ENCODE data around the gene BABAM2.
"Not testable (repeated sequence)": the region's sequence is repeated elsewhere in the genome, so short reads cannot be mapped to it uniquely, and the experiment has no call there.

Gene BABAM2

DNA sequence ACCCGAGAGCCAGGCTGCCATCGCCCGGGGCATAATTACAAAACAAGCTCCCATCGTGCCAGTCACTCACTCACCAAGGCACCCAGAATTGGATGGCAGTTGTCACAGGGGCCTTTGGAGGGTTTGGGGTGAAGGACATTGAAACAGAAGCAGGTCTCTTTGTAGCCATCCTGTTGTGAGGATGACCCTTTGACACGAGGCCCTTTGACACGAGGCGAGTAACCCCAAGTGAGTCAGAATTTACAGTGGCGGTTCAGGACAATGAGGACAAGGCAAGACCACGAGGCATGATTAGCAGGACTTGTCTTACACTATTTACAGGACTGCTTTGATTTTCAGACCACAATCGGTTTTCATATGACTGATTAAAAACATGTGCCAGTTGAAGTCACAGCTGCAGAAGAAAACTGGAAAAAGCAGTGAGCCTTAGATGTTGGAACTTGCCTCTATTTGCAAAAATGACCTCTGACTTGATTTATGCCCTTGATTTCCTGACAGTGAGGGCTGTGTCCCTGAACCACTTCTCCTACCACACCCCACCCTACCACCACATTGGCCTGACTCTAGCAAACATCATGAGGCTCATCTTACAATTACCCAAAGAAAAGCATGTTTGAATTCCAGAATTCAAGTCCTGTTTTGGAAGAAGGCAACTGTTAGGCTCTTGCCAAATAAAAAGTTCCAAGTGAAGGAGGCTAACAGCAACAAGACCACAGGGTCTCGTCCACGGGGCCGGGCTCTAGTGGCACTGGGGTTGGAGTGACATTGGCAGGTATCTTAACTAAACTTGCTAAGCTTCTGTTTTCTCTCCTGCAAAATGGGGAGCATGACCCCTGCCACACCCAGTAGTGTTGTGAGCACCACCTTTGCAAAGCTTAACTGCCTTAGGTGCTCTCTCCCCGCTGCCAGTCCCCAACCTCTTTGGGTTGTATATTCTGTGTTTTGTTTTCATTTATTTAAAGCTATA, 437.7 kb downstream of the BABAM2 start:
- no peak for DNase-seq (ENCODE audit: low read depth in 2 of 2)

DNA sequence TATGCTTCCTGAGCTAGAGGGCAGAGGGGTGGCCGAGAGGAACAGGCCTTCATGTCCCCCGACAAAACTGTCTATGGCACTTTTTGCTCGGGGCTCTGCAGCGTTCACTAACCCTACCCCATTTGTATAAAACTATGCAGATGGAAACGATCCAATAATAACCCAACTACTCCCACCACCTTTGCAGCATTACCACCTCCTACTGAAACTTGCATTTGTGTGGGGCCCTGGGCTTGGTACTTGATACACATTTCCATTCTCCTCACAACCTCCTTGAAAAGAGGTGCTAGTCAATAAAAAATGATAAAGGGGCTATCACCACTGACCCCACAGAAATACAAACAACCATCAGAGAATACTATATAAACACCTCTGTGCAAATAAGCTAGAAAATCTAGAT, 438.7 kb downstream of the BABAM2 start:
- DNase-seq (ENCODE audit: low read depth in 2 of 2) = no peak

DNA sequence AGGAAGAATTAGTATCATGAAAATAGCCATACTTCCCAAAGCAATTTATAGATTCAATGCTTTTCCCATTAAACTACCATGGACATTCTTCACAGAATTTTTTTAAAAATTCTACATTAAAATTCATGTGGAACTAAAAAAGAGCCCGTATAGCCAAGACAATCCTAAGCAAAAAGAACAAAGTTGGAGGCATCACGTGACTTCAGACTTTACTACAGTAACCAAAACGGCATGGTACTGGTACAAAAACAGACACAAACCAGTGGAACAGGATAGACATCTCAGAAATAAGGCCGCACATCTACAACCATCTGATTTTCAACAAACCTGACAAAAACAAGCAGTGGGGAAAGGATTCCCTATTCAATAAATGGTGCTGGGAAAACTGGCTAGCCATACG, 440.2 kb downstream of the BABAM2 start:
- not testable (repeated sequence) for DNase-seq (ENCODE audit: low read depth in 2 of 2)

GRCh38 chr2:28331797-28332196, 441.3 kb downstream of the BABAM2 start:
- not testable (repeated sequence) for DNase-seq (ENCODE audit: low read depth in 2 of 2)

GRCh38 chr2:28332696-28333095, 442.2 kb downstream of the BABAM2 start:
- DNase-seq (ENCODE audit: low read depth in 2 of 2) = no peak

DNA sequence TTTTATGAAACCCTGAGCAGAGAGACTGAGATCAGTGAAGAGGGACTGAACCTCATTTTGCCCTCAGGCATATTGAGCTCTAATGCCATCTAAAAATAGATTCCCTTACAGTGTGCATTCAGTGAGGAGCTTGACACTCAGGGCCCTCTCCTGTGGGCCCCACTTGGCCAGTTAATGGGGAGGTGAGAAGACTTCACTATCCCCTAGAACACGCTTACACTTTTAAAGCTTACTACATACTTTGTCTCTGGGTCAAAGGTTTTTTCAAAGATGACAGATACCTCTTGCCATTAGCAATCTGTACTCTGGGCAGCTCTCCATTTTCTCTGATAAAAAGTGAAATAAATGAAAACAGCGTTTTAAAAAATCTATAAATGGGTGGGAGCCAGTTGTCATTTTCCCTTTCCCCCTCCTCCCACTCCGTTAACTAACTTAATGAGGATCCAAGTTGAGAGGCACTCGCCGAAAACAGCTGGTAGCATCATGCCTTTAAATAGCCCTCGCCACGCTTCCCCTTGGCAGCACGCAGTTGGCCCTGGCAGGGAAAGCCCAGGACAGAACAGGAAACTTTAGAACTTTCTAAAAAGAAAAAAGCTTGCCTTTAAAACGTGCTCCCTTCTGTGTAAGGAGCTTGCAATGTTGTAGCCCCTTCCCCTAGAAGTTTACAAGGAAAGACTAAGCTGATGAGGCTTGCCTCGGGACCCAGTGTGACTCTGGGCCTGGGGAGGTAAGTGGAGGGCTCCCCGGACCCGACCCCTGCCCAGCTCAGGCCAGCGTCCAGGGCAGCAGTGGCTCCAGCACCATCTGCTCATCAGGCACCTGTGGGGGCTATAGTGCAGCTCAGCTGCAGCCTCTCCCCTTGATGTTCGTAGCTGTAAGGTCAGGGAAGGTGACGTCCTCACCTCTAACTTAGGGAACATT, 443.3 kb downstream of the BABAM2 start:
- DNase-seq (ENCODE audit: low read depth in 2 of 2) = no peak

DNA sequence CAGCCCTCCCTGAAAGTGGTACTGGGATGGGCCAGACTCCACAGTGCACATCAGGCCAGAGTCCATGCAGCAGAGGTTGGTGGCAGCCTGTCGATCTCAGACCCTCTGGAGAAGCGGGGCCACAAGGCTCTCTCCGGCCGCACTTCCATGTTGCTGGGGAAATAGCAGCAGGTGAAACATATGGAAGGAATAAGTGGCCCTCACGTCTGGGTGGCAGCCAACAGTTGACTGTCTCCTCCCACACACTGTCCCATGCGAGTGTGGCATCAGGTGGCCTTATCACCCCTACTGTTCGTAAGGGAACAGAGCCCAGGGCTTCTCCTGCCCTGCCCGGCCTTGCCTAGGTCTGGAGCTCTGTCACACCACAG, 444.0 kb downstream of the BABAM2 start:
- no peak for DNase-seq (ENCODE audit: low read depth in 2 of 2)

GRCh38 chr2:28335265-28335664, 444.7 kb downstream of the BABAM2 start:
- DNase-seq (ENCODE audit: low read depth in 2 of 2) = not testable (repeated sequence)

GRCh38 chr2:28335666-28336065, 445.1 kb downstream of the BABAM2 start:
- no peak for DNase-seq (ENCODE audit: low read depth in 2 of 2)

- DNase-seq (ENCODE audit: low read depth in 2 of 2) = no peak
Observed at GRCh38 chr2:28336264-28336980, 445.9 kb downstream of the BABAM2 start.

- no peak for DNase-seq (ENCODE audit: low read depth in 2 of 2)
Observed at GRCh38 chr2:28336982-28337627, 446.6 kb downstream of the BABAM2 start.

- no peak for DNase-seq (ENCODE audit: low read depth in 2 of 2)
Observed at GRCh38 chr2:28338046-28338817, 447.7 kb downstream of the BABAM2 start.

DNA sequence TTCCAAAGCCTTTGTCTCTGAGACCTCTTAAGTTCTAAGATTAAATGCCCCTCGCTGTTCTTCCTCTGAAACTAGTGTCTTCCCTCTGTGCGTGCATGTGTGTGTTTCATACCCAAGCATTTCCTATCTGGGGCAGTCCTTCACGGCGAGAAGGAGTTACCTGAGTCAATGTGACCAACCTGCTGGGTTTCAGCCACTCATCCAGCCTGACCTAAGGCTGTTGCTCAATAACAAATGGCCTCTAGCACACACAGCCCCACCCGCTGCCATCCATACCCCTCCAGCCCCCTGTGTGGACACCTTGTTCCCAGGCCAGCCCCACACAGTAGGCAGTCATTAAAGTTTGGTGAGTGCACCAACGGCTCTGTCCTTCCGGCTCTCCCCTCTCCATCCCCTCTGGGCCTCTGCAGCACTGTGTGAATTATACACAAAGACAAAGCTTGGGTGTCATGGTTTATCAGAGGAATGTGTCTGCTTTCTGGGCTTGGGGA, 448.3 kb downstream of the BABAM2 start:
- no peak for DNase-seq (ENCODE audit: low read depth in 2 of 2)

DNA sequence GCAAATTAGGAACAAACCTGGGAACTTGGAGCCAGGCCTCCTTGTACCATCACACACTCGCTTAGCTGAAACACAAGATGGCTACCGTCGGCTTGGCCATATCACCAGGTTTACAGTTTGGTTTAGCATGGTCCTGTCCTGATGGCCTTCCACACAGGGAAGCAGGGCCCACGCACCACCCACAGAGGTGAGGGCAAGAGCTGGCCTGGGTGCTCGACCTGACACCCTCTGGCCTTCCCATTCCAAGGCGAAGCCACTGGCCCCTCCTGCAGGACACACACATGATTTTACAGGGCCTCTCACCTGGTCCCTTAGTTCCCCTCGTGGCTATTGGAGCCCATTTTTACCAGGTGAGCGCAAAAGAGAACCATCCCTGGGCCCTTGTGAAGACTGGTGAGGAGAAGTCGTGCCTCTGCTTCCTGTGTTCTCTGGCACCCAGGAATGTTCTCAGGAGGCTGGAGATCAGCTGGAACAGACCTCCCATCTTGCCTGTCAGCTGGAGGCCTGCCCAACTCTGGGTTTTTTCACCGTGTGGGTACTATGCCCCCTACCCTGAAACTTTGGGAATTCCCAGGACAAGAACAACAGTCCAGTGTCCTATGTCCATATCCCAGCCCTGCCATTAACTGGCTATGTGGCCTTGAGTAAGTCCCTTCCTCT, 449.1 kb downstream of the BABAM2 start:
- no peak for DNase-seq (ENCODE audit: low read depth in 2 of 2)

GRCh38 chr2:28340312-28341202, 450.0 kb downstream of the BABAM2 start:
- DNase-seq (ENCODE audit: low read depth in 2 of 2) = no peak

- DNase-seq (ENCODE audit: low read depth in 2 of 2) = no peak
Observed at GRCh38 chr2:28341208-28341891, 450.8 kb downstream of the BABAM2 start.

- DNase-seq (ENCODE audit: low read depth in 2 of 2) = no peak
Observed at GRCh38 chr2:28342081-28342967, 451.8 kb downstream of the BABAM2 start.
